Measurements from ENCODE around the gene TBX10. TPM values are rescaled to one million over a fixed set of nuclear protein-coding genes. Genes with fewer than 3 reads are reported as not detected.

Gene TBX10
- total and polyA plus RNA-seq, 5 donors = not detected

DNA sequence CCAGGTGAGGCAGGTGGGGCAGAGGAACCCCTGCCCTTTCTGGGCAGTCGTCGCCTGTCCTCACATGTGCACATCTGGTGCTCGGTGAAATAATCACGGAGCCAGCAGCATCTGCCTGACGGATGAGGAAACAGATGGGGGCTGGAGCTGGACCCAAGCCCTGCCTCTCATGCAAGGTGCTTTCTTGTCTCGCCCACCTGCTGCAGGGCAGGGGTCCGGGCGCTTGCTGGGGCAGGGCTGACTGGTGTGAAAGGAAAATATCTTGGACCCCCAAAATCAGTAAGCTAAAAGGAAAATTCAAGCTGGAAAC lies 31.6 kb upstream of the TBX10 start:
- intact Hi-C loops (cut with DNase I) = no loop called here
- H3K27me3 ChIP-seq (ENCODE audit: control insufficient read depth, insufficient read depth) = no peaks in the 10 kb centered on the region
- no peak overlapping the region for H3K27ac ChIP-seq (ENCODE audit: low read length)
- no peaks in the 10 kb centered on the region for H3K4me1 ChIP-seq (ENCODE audit: control insufficient read depth, insufficient read depth, low read length)
- ATAC-seq = no peak
- H3K9me3 ChIP-seq (ENCODE audit: control insufficient read depth, low read length) = no peaks in the 10 kb centered on the region
- 67% methylated on average over 8 of the region's 8 CpGs for WGBS
- no peak for DNase-seq
- no peak overlapping the region for H3K4me3 ChIP-seq (ENCODE audit: low read length)

DNA sequence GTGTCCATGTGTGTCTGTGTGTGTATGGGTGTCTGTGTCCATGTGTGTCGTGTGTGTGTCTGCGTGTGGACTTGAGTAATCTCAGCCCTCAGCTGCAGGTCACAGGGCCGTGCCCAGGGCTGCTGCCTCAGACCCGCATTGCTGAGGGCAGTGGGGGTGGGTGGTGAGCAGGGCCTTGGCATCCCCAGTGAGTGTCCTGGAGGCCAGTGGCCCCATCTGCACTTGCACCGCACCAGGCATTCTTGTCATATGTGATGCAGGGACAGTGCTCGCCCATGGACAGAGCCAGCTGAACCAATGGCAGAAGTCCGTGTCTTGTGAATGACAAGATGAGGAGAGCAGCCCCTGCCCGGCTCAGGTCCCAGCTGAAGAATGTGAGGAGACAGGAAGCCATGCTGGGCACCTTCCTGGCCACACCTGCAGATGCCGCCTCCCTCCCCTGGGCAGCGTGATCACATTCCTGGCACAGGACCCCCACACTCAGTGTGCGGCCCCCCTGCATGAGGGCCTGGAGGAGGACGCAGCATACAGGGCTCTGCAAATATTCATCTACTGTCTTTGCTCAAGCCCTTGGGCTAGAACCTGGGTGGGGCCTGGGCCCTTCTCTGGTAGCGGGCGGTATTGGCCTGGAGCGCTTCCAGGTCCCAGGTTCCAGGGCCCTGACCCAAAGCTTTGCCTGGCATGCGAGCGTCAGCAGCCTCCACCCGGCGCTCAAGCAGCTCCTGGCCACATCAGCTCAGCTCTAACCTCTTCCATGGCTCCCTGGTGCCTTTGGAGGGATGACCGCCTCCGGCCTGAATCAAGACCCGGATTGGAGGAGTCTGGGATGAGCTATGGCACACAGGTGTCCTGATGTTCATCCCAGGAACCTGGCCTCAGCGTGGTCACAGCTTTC lies 31.0 kb upstream of the TBX10 start:
- intact Hi-C loops (cut with DNase I) = no loop called here
- Histone ChIP-seq H3K27me3 (ENCODE audit: control insufficient read depth, insufficient read depth) (no peaks in the 10 kb centered on the region), H3K9me3 (ENCODE audit: control insufficient read depth, low read length) (no peaks in the 10 kb centered on the region), H3K4me1 (ENCODE audit: control insufficient read depth, insufficient read depth, low read length) (no peaks in the 10 kb centered on the region), H3K27ac (ENCODE audit: low read length) (no peak overlapping the region), H3K4me3 (ENCODE audit: low read length) (no peak overlapping the region)
- no peak for ATAC-seq
- 79% methylated on average over 23 of the region's 23 CpGs for WGBS
- no peak for DNase-seq

DNA sequence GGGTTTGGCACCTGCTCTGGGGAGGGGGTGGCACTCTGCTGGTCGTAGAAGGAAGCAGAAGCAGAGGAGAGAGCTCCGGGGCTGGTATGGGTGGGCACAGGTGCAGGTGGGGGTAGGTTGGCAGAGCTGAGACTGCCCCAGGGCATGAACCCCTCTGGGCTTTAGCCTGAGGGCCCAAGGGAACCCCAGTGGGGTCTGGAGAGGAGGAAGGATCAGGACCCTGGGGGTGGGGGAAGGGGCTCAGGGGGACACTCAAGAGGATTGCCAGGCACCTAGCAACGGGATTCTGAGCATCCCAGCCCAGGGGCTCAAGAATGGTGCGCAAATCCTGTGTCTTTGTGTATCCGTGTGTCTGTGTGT lies 28.6 kb upstream of the TBX10 start:
- Histone ChIP-seq H3K4me3 (ENCODE audit: low read length) (no peak overlapping the region), H3K9me3 (ENCODE audit: control insufficient read depth, low read length) (no peaks in the 10 kb centered on the region), H3K27me3 (ENCODE audit: control insufficient read depth, insufficient read depth) (no peaks in the 10 kb centered on the region), H3K4me1 (ENCODE audit: control insufficient read depth, insufficient read depth, low read length) (no peaks in the 10 kb centered on the region), H3K27ac (ENCODE audit: low read length) (no peak overlapping the region)
- 60% methylated on average over 5 of the region's 5 CpGs for WGBS
- no peak for ATAC-seq
- intact Hi-C loops (cut with DNase I) = no loop called here
- DNase-seq = no peak

DNA sequence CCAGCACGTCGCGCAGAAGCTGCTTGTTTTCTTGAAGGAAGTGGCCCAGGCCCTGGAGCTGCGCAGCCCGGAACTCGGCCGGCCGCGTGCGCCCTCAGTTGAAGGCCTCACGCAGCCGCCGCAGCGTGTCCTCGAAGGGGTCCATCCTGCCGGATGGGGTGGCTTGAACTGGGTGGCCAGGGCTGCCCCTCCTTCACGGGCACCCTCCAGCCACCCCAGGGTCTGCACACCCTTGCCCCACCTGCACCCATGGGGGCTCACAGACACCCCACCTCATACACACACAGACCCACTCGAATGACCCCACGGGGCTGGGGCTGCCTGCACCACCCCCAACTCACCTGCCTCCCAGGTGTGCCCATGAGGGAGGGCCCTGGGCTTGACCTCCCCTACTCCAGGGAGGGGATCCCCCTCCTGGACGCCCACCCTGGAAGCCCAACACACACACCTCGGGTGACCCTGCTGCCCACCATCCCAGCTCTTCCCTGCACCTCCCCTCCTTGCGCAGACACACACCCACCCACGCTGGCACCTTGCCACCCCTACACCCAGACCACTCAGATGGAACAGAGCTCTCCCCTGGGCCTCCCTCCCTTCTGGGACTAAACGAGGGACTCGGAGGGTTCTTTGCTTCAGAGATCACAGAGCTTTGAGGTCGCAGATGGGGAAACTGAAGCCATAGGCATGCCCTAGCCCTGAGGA lies 28.1 kb upstream of the TBX10 start:
- intact Hi-C loops (cut with DNase I) = no loop called here
- DNase-seq (no peak), ATAC-seq (no peak)
- H3K4me1 ChIP-seq (ENCODE audit: control insufficient read depth, insufficient read depth, low read length) = no peaks in the 10 kb centered on the region
- no peak overlapping the region for H3K27ac ChIP-seq (ENCODE audit: low read length)
- H3K27me3 ChIP-seq (ENCODE audit: control insufficient read depth, insufficient read depth) = no peaks in the 10 kb centered on the region
- no peaks in the 10 kb centered on the region for H3K9me3 ChIP-seq (ENCODE audit: control insufficient read depth, low read length)
- WGBS = 79% methylated on average over 26 of the region's 26 CpGs
- no peak overlapping the region for H3K4me3 ChIP-seq (ENCODE audit: low read length)

DNA sequence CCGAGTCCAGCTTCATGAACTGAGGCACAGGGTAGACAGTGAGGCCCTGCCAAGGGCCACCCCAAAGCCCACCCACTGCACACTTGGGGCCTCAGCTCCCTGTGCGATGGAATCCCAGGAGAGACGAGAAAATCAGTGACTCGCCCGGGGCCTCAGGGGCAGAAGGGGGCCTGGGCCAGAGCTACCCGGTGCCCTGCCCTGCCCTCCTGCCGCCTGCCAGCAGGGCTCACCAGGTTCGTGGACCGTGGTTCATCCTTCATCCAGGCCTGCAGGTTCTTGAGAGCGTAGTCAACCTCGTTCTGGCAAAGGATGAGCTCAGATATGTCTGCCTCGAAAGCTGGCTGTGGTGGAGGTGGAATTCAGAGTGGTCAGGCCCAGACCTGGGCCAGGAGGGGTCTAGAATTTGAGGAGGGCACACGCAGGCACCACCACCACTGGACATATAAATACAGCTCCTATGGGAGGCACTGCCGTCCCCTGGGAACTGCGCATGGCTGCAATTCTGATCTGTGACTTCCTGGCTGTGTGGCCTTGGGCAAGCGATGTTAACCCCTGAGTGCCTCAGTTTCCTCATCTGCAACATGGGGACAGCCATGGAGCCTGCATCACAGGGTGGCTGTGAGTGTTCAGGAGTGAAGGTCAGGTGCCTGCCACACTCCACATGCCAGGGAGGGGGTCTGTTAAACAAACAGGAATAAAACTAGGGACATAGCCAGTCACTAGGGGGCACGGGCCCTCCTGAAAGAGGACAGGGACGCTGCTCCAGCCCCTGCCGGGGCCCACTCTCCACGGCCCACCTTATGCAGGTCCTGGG lies 27.3 kb upstream of the TBX10 start:
- intact Hi-C loops (cut with DNase I) = no loop called here
- no peak for DNase-seq
- H3K27me3 ChIP-seq (ENCODE audit: control insufficient read depth, insufficient read depth) = no peaks in the 10 kb centered on the region
- H3K4me1 ChIP-seq (ENCODE audit: control insufficient read depth, insufficient read depth, low read length) = no peaks in the 10 kb centered on the region
- WGBS = 75% methylated on average over 20 of the region's 20 CpGs
- no peak overlapping the region for H3K4me3 ChIP-seq (ENCODE audit: low read length)
- no peak overlapping the region for H3K27ac ChIP-seq (ENCODE audit: low read length)
- no peaks in the 10 kb centered on the region for H3K9me3 ChIP-seq (ENCODE audit: control insufficient read depth, low read length)
- ATAC-seq = no peak

DNA sequence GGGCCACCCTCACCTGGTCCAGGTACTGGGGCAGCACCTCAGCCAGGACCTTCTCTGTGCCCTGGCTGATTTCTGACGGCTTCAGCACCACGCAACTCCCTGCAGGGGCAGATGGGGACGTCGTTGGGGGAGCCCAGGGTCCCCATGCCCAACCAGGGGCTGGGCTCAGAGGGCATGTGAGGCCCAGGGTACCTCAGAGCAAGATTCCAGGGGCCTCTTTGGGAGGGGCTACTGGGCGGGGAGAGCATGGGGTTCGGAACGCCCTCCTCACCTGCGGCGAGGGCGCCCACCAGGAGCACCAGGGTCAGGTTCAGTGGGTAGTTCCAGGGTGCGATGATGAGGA lies 26.7 kb upstream of the TBX10 start:
- Histone ChIP-seq H3K9me3 (ENCODE audit: control insufficient read depth, low read length) (no peaks in the 10 kb centered on the region), H3K27ac (ENCODE audit: low read length) (no peak overlapping the region), H3K27me3 (ENCODE audit: control insufficient read depth, insufficient read depth) (no peaks in the 10 kb centered on the region), H3K4me3 (ENCODE audit: low read length) (no peak overlapping the region), H3K4me1 (ENCODE audit: control insufficient read depth, insufficient read depth, low read length) (no peaks in the 10 kb centered on the region)
- no peak for DNase-seq
- ATAC-seq = no peak
- intact Hi-C loops (cut with DNase I) = no loop called here
- WGBS = 87% methylated on average over 11 of the region's 11 CpGs

DNA sequence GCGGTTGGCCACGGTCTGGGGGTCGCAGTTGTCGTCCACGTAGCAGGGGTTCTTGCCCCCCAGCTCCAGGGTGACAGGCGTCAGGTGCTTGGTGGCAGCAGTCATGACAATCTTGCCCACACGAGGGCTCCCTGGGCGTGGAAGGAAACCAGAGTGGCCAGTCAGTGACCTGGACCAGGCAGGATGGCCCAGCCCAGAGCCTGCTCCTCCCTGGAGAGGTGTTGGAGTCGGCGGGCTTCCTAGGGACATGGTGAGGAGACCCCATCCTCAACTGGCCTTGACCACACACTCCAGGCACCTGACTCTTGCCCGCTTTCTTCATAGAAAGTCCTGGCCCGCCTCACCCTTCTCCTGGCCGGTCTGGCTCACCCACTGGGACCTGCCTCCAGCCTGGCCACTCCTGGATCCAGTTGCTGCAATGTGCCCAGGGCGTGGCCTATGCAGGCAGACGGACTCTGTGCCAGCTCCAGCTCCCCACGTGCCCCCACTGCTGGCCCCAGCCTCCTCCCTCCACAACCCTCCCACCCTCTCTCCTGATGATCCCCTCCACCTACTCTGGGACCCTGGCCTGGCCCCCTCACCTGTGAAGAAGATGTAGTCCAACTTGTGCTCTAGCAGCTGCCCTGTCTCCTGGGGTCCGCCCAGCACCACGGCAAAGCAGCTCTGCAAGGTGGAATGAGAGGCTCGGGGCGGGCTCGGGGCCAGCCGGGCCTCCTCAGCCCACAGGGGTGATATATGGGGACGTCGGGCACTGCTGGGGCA lies 26.2 kb upstream of the TBX10 start:
- 78% methylated on average over 24 of the region's 24 CpGs for WGBS
- H3K27me3 ChIP-seq (ENCODE audit: control insufficient read depth, insufficient read depth) = no peaks in the 10 kb centered on the region
- H3K9me3 ChIP-seq (ENCODE audit: control insufficient read depth, low read length) = no peaks in the 10 kb centered on the region
- DNase-seq (no peak), ATAC-seq (peak; percentile 22 to 32)
- no peak overlapping the region for H3K4me3 ChIP-seq (ENCODE audit: low read length)
- no peaks in the 10 kb centered on the region for H3K4me1 ChIP-seq (ENCODE audit: control insufficient read depth, insufficient read depth, low read length)
- no peak overlapping the region for H3K27ac ChIP-seq (ENCODE audit: low read length)
- intact Hi-C loops (cut with DNase I) = no loop called here

DNA sequence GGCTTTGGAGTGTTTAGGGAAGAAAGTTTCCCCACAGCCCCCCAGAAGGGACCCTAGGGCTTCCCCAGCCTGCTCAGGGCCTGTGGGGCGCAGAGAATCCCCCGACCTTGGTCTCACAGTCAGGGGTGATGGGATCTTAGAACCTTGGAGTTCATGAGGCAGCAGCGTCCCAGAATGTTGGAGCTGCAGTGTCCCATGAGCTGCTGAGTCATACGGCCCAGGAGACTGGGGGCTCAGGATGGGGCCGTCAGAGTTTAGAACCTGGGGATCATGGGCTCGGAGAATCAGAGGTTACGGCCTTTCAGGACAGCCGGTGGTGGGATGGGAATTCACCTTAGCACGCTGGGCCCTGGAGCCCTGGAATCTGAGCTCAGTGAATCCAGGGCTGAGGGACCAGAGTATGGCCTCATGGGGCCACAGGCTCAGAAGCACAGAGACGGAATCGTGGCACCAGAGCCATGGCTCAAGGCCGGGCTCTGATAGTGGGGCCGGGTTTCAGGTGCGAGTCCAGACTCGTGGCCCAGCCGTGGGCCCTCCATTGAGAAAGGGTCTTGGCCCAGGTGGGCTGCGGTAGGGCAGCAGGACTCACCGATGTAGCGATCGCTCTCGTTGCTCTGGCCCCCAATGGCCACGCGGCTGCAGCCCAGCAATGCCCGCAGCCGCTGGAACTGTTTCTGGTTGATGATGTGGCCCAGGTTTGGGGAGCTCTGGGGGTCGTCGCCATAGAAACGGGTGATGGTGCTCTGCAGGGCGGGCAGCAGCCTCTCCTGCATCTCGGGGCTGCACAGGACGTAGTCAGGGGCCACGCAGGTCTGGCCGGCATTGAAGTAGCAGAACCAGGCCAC lies 25.4 kb upstream of the TBX10 start:
- no peak for ATAC-seq
- Histone ChIP-seq H3K27ac (ENCODE audit: low read length) (no peak overlapping the region), H3K4me3 (ENCODE audit: low read length) (no peak overlapping the region), H3K4me1 (ENCODE audit: control insufficient read depth, insufficient read depth, low read length) (no peaks in the 10 kb centered on the region), H3K9me3 (ENCODE audit: control insufficient read depth, low read length) (no peaks in the 10 kb centered on the region), H3K27me3 (ENCODE audit: control insufficient read depth, insufficient read depth) (no peaks in the 10 kb centered on the region)
- intact Hi-C loops (cut with DNase I) = no loop called here
- no peak for DNase-seq
- WGBS = 89% methylated on average over 33 of the region's 33 CpGs

DNA sequence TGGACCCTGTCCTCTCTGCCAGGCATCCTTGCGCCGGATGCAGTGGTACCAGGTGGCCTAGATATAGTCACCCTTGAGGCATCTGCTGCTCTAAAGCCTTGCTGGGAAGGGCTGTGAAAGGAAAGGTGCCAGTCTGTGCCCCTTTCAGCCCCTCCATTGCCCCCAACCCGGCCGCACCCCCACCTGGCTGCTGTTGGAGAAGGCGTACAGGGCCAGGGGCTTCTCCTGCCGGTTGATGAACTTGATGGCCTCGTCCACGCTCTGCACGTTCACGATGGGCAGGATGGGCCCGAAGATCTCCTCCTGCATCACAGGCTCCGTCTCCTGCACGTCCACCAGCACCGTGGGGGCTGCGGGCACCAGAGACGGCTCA lies 24.6 kb upstream of the TBX10 start:
- intact Hi-C loops (cut with DNase I) = no loop called here
- no peaks in the 10 kb centered on the region for H3K4me1 ChIP-seq (ENCODE audit: control insufficient read depth, insufficient read depth, low read length)
- no peaks in the 10 kb centered on the region for H3K9me3 ChIP-seq (ENCODE audit: control insufficient read depth, low read length)
- DNase-seq = no peak
- H3K4me3 ChIP-seq (ENCODE audit: low read length) = no peak overlapping the region
- no peak for ATAC-seq
- H3K27ac ChIP-seq (ENCODE audit: low read length) = no peak overlapping the region
- WGBS = 85% methylated on average over 16 of the region's 16 CpGs
- H3K27me3 ChIP-seq (ENCODE audit: control insufficient read depth, insufficient read depth) = no peaks in the 10 kb centered on the region

DNA sequence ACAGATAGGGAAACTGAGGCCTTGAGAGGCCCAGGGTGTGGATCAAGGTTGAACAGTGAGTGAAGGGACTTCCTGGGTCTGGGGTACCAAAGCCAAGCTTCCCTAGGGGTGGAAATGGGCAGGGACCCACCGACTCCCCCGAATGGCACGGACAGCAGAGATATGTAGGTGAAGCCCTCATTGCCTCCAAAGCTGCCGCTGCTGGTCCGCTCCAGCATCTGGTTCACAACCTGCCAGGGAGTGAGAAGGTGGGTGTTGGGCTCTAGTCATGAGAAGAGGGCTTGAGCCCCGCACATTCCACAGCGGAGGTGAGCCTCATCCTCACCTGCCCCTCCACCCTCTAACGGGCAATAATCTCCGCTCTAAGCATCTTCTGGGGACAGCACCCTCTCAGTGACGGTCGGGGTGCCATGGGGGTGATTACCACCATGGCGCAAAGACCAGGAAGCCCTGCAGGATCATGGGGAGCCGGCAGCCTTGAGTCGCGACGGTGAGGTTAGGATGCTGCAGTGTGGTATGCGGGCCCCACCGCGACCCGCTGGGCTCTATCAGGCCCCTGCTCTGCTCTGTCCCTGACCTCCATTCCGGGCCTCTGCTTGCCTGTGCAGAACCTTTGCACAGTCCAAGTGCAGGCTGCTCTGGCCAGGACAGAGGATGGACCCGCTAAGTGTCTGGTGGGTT lies 24.1 kb upstream of the TBX10 start:
- no peaks in the 10 kb centered on the region for H3K27me3 ChIP-seq (ENCODE audit: control insufficient read depth, insufficient read depth)
- no peaks in the 10 kb centered on the region for H3K9me3 ChIP-seq (ENCODE audit: control insufficient read depth, low read length)
- DNase-seq (no peak), ATAC-seq (no peak)
- intact Hi-C loops (cut with DNase I) = no loop called here
- no peak overlapping the region for H3K4me3 ChIP-seq (ENCODE audit: low read length)
- WGBS = 88% methylated on average over 22 of the region's 22 CpGs
- no peak overlapping the region for H3K27ac ChIP-seq (ENCODE audit: low read length)
- H3K4me1 ChIP-seq (ENCODE audit: control insufficient read depth, insufficient read depth, low read length) = no peaks in the 10 kb centered on the region

Measured in right cardiac atrium (tissue), 5 donors.